Suppressor macrophage treated with lipopolysaccharide for 4 hours (primary cell): ENCODE measurements around the gene COL19A1.
"Not testable (repeated sequence)": the region's sequence is repeated elsewhere in the genome, so short reads cannot be mapped to it uniquely, and the experiment has no call there.

Experiments used
- DNase-seq: peaks from one replicate; pipeline ENCODE4 v3.0.0-alpha.2; 2020

The COL19A1 gene

DNA sequence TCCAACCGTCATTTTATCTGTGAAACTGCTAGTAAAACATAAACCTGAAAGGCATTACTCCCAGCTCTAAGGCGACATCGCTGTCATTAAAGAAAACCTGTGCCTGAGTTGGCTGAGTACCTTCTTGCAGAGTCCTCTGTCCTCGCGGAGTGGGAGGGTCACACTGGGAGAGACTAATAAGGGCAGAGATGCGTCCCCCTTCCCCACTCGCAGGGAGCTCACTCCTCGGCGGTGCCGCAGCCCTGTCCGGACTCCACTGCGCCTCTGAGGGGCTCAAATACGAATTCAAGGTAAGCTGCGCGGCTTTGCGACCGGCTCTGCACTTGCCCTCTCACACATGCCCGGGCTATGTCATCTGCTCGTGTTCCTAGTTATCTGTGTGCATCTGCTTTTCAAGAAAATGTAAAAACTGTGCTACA, at the start of gene COL19A1:
Gene COL19A1, plus strand, starts transcription at position 206 of the 419 bp plus-strand sequence. CDS start 13,012 bp downstream, outside the sequence.
- no peak for DNase-seq

DNA sequence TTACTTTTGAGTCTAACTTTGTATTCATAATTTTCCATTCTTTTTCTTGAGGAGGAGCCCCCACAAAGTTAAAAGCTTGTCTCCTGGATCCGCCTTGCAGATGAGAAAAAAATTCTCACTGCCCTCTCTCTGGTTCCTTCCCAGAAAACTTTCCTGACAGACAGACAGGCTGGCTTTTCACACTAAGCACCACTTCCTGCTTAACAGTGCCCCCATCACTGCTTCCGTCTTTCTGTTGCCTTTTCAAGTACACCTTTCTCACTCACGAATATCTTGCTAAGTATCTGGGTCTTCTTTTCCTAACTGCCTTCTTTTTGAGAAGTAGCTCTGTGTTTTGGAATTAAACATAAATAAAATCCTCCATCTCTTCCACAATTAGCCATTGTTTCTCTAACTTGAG, 49.8 kb upstream of the COL19A1 start:
- DNase-seq: no peak

DNA sequence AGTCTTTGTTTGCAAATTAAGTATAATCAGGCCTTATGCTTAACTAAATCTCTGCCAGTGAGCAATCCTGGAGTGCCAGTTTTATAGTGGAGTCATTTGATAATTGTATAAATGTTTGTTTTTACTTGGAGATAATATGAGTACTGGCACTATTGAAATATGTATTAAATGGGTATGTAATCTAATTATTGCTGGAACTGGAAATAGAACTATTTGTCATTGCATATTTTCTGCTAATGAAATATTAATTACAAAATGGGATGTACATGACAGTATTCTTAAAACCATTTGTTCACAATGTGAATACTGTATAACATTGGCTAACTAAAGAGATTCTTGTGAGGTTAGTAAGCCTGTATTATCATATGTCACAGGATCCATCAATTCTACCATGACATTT, 49.0 kb upstream of the COL19A1 start:
- no peak for DNase-seq

DNA sequence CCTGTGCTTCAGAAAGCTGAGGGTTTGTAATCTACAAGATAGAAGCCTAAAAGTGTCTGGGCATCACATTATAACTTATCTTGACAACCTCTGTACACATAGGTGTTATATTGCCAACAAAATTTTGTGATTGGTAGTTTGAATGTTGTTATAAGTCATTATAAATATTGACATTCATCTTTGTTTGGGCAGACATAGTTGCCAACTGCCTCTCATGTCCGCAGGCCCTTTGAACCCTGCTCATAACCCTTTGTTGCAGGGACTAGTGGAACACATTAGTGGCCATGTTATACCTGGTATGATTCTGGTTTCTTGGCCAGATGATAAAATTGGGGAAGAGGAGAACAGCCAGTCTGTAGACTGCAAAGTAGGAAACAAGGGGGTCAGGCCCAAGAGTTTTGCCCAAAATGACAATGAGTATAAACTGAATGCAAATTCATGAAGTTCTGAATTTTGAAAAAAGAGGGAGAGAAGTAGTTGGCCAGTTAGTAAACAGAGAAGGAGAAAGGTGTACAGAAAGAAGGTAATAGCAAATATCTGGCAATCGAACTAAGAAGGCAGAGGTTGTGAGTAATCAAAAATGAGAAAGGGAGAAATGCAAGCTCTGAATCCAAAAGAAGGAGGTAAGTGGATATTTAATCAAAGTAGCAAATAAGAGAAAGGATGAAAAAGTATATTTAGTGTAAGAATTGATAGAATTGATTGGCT, 48.0 kb upstream of the COL19A1 start:
- no peak for DNase-seq

DNA sequence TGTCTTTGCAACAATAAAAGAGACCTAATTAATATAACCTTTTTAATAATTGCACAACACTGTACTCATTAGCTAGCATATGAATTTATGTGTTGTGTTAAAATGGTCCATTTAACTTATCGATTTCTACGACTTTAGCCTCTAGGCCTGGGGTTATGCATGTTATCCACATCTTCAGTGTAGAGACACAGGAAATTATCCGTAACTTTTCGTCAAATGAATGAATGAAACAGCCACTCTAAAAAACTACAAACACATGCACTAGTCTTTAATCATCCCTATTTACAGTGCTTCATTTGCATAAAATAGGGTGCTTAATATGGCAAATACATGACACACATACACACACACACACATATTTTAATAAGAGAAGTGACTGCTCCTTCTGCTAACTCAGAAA, 47.2 kb upstream of the COL19A1 start:
- DNase-seq: no peak

DNA sequence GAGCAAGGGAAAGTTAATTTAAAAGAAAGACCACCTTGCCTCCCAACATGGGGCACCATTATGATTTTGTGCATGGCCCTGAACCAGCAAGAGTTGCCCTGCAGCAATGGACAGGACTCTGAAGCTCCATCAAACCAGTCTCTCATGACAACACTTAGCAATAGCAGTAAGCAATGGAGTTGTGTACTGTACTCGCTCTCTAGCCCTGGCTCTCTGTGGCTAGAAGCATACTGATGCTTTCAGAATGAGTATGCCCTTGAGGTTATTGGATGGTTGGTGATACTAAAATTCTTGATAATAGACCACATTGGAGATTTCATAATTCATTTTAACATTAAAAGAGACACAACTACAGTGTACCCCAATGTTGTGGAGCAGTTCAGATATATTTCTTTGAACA, 46.3 kb upstream of the COL19A1 start:
- no peak for DNase-seq

DNA sequence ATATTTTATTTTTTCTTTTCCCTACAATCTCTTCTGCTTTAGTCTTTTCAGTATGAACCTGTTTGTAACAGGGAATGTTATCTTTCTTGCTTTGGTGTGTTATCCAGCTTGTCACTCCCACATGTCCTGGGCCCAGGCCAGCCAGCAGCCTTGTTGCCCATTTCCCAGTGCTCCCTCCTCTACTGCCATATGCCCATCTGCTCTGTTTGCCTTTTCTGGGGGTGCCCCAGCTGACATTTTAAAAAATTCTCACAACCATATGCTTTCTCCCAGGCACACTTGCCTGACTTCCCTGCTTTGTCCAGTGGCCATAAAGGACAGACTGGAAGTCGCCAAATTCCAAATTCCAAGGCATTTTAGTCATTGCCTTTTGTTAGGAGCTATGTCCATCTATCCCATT, 45.9 kb upstream of the COL19A1 start:
- DNase-seq: no peak

DNA sequence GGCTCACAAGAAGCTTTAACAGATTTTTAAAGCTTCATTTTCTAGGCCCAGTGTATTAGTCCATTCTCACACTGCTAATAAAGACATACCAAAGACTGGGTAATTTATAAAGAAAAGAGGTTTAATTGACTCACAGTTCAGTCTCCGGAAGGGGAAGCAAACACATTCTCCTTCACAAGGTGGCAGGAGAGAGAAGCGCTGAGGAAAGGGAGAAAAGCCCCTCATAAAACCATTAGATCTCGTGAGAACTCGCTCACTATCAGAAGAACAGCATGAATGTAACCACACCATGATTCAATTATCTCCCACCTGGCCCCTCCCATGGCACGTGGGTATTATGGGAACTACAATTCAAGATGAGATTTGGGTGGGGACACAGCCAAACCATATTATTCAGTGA, 42.0 kb upstream of the COL19A1 start:
- not testable (repeated sequence) for DNase-seq

DNA sequence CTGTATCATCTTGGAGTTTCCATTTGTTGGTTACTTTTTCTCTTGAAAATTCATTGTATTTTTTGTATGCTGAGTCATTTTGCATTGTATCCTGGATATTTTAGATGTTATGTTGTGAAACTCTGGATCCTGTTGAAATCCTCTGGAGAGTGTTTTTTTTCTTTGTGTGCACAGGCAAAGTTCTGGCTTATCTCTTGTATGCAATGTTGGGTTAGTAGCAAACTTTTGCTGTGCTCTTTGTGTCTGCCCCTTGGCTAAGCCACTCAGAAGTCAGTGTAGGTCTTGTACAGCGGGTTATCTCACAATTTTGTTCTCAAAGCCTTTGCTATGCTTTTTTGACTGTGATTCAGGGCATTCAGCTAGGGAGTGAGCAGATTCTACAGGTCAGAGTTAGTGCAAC, 40.5 kb upstream of the COL19A1 start:
- DNase-seq: no peak

DNA sequence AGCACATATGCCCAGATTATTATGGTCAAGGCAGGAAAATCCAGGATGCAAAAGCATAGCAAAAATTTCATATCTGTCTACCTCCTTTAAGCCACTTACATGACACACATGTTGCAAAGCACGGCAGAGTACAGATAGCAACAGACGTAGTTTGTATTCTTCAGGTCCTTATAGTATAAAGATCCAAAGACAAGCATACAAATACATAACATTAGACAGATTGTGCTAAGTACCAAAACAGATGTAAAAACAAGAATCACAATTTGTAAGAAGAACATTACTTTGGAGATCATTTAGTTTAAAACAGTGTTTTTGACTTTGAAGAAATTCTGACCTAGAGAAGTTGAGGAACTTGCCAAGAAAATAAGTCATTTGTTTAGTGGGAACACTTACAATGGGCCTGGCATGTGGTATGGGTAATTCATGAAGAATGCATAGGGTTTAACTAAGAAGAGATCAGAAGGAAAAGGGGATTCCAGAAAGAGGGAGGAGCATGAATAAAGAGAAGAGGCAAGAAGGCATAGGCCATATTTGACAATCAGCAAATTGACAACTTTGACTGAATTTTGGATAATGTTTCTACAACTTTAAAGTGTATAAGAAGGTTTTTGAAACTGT, 39.0 kb upstream of the COL19A1 start:
- DNase-seq: no peak

DNA sequence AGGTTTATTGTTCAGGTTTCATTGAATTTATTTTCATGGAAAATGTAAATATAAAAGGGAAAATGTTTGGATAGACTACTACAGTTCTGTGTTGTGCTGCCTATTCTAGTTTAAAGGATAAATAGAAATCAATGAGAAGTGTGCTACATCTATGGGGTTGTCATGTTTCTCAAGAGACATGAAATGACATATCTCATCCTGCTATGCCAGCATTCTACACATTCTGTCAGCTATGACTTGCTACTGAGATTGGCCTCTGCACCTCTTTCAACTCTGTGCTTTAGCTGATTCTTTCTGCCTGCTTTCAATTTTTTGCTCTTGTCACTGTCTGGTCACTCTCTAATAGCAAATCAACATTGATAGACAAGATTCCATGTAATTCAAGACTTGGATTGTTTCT, 33.8 kb upstream of the COL19A1 start:
- DNase-seq: no peak

DNA sequence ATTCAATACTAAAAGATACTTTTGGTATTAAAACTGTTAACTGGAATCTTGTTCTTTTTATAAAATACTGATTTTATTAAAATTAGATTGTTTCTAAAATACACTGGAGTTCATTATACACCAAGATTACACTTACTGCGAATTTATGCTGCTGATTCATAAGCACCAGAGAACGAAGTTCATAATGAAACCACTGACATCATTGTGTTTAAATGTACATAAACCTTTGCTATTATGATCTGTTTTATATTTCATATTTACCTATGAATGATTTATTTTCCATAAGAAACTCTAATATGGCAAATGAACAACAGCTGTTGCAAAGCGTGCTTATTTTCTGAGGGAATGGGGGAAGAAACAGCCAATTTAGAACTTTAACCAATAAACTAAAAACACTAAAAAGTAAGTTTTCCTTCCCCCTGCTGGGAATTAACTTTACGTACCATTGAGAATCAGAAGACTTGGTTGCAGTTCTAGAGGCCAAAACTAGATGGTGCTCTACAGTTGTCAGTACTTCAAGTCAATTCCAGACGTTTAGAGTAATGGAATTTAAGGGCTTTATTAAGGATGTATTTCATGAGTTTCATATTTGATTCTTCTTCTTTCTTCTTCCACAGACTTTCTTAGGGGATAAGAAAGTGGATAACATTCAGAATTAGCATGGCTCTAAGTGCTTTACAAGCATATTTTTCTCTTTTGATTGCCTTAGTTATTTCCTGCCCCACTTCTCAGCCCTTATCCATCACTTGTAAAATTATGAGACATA, 30.8 kb upstream of the COL19A1 start:
- peak; percentile 62 for DNase-seq

DNA sequence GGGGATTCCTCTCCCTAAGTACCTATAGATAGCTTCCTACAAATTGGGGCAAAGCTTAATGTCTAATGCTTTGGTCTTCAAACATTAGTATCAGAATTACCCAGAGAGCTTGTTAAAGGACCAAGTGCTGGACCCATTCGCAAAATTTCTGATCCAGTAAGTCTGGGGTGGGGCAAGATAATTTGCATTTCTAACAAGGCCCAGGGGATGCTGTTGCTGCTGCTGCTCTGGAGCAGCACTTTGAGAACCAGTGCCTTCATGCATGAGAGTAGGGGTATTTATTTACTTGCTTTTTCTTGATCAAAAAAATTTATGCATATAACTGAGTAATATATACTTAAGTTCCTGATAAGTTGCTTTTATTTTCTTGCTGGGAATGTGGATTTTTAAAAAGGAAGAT, 24.5 kb upstream of the COL19A1 start:
- DNase-seq: no peak

DNA sequence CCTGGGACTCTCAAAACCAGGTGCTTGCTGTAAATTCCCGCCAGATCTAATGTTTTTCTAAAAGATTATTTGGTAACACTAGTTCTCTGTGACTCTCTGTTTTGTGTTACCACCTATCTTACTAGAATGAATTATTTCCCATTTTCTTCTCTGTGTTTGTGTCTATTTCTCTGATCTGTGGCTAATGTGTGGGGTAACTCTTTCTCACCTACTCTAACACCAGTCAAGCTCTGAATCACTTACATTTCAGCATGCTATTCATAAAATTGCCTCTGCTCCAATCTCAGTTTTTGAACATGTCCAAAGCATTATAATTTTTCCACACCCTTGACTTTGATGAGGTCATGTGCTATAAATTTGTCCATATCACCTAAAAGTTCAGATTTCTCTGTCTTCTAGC, 23.2 kb upstream of the COL19A1 start:
- no peak for DNase-seq

DNA sequence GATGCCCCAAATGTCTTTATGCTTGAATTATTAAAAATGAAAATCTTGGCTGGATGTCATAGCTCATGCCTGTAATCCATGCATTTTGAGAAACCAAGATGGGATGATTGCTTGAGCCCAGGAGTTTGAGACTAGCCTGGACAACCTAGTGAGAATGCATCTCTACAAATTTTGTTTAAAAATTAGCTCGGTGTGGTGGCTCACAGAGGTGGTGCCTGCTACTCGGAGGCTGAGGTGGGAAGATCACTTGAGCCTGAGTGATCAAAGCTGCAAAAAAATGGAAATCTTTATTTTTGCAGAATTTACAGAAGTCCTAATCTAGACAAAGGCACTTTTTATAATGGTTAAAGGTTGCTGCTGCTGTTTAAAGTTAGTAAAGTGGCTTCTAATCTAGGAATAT, 20.0 kb upstream of the COL19A1 start:
- no peak for DNase-seq

DNA sequence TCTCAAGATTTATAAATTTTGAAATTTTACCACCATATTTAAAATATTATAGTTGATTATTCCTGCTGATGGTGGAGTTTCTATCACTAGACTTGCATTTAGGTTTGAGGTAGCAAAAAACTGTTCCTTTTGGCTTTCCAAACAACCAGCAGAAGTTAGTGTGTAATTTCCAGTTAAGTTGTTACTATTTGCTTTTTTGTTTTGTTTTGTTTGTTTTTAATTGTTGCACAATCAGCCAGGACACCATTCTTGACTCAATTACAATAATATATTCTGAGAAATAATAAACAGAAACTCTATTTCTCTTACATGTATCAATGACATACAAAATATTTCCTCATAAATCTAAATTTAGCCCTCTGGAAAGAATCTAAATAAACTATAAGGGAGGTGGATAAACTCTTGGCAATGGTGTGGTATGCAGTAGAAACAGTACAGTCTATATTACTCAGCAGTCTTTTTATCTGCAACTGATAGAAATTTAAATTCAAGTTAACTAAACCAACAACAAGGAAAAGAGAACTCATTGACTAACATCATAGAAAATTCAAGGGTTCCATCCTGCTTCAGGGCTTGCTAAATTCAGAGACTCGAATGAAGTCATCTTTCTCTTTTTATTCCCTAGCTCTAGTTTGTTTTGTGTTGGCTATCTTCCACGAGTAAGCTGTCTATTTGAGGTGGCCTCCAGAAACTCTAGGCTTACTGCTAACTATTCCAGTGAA, 19.4 kb upstream of the COL19A1 start:
- DNase-seq: no peak

DNA sequence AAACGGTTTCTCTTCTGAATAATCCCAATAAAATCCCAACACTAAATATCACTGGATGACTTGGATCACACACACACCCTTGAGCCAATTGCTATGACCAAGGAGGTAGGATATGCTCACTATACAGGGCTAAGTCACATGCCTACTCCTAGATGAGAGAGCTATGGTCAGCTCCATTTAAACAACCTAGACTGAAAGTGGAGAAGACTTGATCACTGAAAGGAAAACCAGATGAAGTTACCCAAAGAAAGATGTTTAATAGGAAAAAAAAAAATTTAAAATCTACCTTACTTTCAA, 18.9 kb upstream of the COL19A1 start:
- DNase-seq: no peak

DNA sequence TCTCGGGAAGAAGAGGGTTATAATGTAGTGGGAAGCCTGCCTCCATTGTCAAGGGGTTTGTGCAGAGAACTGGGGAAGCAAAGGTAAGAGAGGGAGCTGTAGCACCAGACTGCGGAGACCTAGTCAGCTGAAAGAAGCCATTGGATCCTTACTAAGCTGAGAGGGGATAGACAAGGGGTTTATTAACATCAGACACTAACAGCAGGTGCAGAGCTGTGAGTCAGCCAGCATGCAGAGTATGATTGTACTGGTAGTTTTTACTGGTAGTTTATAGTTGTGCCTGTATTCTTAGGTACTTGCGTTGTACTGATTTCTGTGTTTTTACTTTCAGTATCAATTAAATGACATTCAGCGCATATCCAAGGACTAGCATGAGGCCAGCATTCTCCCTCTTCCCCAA, 17.8 kb upstream of the COL19A1 start:
- no peak for DNase-seq

DNA sequence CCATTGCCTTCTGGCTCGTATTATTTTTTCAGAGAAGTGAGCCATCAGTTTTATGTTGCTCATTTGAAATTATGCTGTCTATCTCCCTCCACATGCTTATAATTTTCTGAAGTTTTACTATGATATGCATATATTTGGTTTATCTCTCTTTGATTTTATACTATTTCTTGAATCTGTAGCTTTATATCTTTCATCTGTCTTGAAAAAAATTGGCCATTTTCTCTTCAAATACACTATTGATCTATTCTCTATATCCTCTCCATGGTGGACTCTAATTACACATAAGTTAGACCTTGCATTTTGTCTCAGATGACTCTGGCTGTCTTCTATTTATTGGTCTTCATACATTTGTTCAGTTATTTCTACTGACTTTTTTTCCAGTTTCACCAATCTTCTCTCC, 13.7 kb upstream of the COL19A1 start:
- no peak for DNase-seq

DNA sequence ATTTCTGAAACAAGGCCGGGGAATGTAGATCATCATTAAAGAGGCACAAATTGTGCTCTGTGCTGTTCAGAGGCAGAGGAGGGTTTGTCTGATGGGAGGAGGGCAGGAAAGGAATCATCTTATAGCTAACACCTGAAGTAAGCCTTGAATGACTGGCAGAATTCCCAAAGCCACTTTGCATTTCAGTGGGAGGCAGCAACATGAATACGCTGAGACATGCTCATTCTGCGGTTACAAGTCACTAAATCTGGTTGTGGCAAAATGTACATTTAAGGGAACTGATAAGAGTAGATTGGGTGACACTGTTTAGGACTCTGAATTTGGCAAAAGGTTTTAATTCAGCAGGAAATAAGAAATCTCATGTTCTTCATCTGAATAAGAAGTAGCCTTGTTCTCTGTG, 4.4 kb upstream of the COL19A1 start:
- DNase-seq: no peak

DNA sequence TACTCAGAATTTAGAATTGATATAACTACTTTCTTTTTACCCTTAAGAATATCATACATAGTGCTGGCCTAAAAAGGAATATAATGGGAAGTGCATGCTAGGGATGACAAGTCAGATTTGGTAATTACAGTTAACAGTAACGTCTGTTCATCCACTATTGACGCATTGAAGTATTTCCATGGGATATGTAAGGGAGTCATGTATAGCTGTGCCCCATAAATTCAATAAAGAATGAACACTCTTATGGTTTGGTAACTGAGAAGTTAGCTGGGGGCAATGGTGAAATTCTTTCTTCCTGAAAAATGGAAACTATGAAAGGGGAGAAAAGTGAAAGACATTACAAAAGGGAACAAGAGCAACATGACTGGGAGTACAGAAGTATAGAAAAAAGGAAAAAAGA, 2.6 kb upstream of the COL19A1 start:
- DNase-seq: no peak

DNA sequence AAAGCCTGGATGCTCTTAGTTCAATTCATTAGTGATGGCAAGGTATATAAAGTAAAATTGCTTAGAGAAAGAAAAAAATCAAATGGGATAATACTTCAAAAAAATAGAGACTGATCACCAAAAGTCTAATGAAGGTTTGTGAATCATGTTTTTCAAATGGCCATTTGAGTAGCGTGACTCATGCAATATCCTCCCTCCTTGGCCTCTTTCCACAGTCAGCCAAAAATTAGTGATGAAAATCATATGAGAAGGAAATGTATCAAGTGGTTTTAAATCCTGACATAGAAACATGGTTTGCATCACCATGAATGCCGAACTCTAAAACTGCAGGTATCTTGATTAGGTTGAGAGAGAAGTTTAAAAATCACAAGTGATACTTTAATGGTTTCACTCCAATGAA, 1.2 kb upstream of the COL19A1 start:
- DNase-seq: no peak

DNA sequence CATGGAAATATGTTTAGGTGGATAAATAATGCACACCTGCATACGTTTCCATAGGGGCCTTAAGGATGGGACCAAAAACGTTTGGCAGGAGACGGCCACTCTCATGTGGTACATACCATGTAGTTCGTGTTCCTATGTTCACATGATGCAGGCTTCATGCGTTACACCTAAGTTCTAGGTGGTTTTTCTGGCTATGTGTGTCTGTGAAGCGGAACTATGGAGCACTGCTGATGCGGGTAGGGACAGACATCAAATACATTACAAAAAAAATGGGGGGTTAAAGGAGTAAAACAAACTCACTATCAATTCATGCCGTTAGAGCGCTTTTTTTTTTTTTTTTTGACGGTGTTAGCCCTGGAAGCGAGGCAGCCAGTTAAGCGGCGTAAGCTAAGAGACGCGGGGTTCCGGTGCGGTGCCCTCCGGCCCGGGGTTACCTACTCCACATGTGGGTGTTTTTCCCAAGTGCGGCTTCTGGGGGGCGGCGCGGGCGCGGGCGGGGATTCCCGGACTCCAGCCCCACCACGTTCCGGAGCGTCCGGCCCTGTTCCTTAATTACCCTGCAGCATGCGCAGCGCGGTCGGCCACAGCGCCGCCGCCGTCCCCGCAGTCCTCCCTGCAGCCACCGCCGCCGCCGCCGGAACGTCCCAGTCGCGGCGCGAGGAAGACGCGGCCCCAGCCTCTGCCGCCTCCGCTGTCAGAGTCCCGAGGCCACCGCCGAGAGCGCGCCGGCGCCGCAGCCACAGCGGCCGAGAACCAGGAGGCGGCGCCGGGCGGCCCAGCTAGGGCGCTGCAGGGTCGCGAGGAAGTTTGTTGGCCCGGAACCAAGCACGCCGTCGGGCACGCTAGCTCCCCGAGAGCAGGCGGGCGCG, 648 bp downstream of the COL19A1 start:
- DNase-seq: peak; percentile 48
